Urinary bladder (tissue), 4 donors: ENCODE measurements around the gene TOM1. TPM values are rescaled to one million over a fixed set of nuclear protein-coding genes. Genes with fewer than 3 reads are reported as not detected.
"Not testable (repeated sequence)": the region's sequence is repeated elsewhere in the genome, so short reads cannot be mapped to it uniquely, and the experiment has no call there.

ENCODE experiments used
- DNase-seq: peaks from one replicate; pipeline ENCODE4 v3.0.0-alpha.2; 2015; ENCODE audit errors: extremely low spot score
- H3K27ac ChIP-seq: one replicate; pipeline ENCODE4 v1.5.1; 2013; ENCODE audit warnings: low read depth, mild to moderate bottlenecking, moderate library complexity
- H3K36me3 ChIP-seq: one replicate; pipeline ENCODE4 v1.6.1; 2013; ENCODE audit warnings: mild to moderate bottlenecking, moderate library complexity; ENCODE audit not compliant: insufficient read depth
- H3K4me1 ChIP-seq: one replicate; pipeline ENCODE4 v1.6.1; 2013; ENCODE audit warnings: mild to moderate bottlenecking, moderate library complexity; ENCODE audit not compliant: insufficient read depth
- H3K4me3 ChIP-seq: one replicate; pipeline ENCODE4 v1.5.1; 2013; ENCODE audit warnings: low read depth, low read length
- WGBS: extraction: QIAGEN DNeasy Blood & Tissue Kit; methylation state at CpG from one replicate; pipeline ENCODE4 v1.1.7; 2013; 5-methylcytosine and 5-hydroxymethylcytosine counted together
- polyA plus RNA-seq: library from polyadenylated mRNA; stranded (reverse); fragments of 200-250 nt; gene quantifications from one replicate; pipeline ENCODE4 v1.2.3, GENCODE V29; 2013
- total RNA-seq: library from RNA; depleted of rRNA; stranded (reverse); fragments of >200 nt; gene quantifications from one replicate; pipeline ENCODE4 v1.2.3, GENCODE V29; 2014
- donor health status: healthy with polysubstance abuse.
- donor health status: healthy.

TOM1 gene
- total and polyA plus RNA-seq, 2 donors = 15.0 to 35.3 TPM

- no peak overlapping the region for H3K4me3 ChIP-seq
- no peaks in the 10 kb centered on the region for H3K36me3 ChIP-seq
- 43% methylated on average over 17 of the region's 17 CpGs for WGBS
- H3K4me1 ChIP-seq = no peaks in the 10 kb centered on the region
- peak overlapping the region; percentile 11 for H3K27ac ChIP-seq
- DNase-seq = no peak
Observed at GRCh38 chr22:35349704-35350538, 50.2 kb downstream of the TOM1 start.

GRCh38 chr22:35350539-35351503 is 51.1 kb downstream of the TOM1 start:
- peak; percentile 67 for DNase-seq
- peak overlapping the region; percentile 11 for H3K27ac ChIP-seq
- no peaks in the 10 kb centered on the region for H3K4me1 ChIP-seq
- peak overlapping the region; percentile 25 for H3K4me3 ChIP-seq
- WGBS = 2% methylated on average over 47 of the region's 47 CpGs
- no peaks in the 10 kb centered on the region for H3K36me3 ChIP-seq

- Histone ChIP-seq H3K4me3 (no peak overlapping the region), H3K36me3 (no peaks in the 10 kb centered on the region), H3K4me1 (no peaks in the 10 kb centered on the region), H3K27ac (no peak overlapping the region)
- WGBS = 61% methylated on average over 19 of the region's 19 CpGs
- no peak for DNase-seq
Observed at GRCh38 chr22:35352214-35353111, 52.8 kb downstream of the TOM1 start.

- WGBS = 60% methylated on average over 12 of the region's 12 CpGs
- H3K36me3 ChIP-seq = no peaks in the 10 kb centered on the region
- no peak overlapping the region for H3K4me3 ChIP-seq
- H3K27ac ChIP-seq = no peak overlapping the region
- no peak for DNase-seq
- H3K4me1 ChIP-seq = no peaks in the 10 kb centered on the region
Observed at GRCh38 chr22:35353318-35353717, 53.6 kb downstream of the TOM1 start.

GRCh38 chr22:35354068-35354467 is 54.4 kb downstream of the TOM1 start:
- no peaks in the 10 kb centered on the region for H3K36me3 ChIP-seq
- no peak for DNase-seq
- H3K4me3 ChIP-seq = no peak overlapping the region
- WGBS = 92% methylated on average over 4 of the region's 4 CpGs
- no peak overlapping the region for H3K27ac ChIP-seq
- no peaks in the 10 kb centered on the region for H3K4me1 ChIP-seq

- Histone ChIP-seq H3K27ac (no peak overlapping the region), H3K36me3 (no peaks in the 10 kb centered on the region), H3K4me3 (no peak overlapping the region), H3K4me1 (no peaks in the 10 kb centered on the region)
- 66% methylated on average over 6 of the region's 6 CpGs for WGBS
- no peak for DNase-seq
Observed at GRCh38 chr22:35357883-35358621, 58.4 kb downstream of the TOM1 start.

- no peak overlapping the region for H3K27ac ChIP-seq
- no peak for DNase-seq
- 88% methylated on average over 9 of the region's 9 CpGs for WGBS
- H3K4me3 ChIP-seq = no peak overlapping the region
- H3K4me1 ChIP-seq = no peaks in the 10 kb centered on the region
- H3K36me3 ChIP-seq = no peaks in the 10 kb centered on the region
Observed at GRCh38 chr22:35359380-35360065, 59.8 kb downstream of the TOM1 start.

GRCh38 chr22:35361001-35361558 is 61.4 kb downstream of the TOM1 start:
- Histone ChIP-seq H3K27ac (no peak overlapping the region), H3K4me3 (no peak overlapping the region), H3K36me3 (no peaks in the 10 kb centered on the region), H3K4me1 (no peaks in the 10 kb centered on the region)
- no peak for DNase-seq
- WGBS = 72% methylated on average over 6 of the region's 6 CpGs

GRCh38 chr22:35363566-35364086 is 63.9 kb downstream of the TOM1 start:
- Histone ChIP-seq H3K4me1 (no peaks in the 10 kb centered on the region), H3K27ac (no peak overlapping the region), H3K36me3 (no peaks in the 10 kb centered on the region), H3K4me3 (no peak overlapping the region)
- DNase-seq = no peak
- 88% methylated on average over 11 of the region's 11 CpGs for WGBS

- DNase-seq, H3K36me3 ChIP-seq, H3K4me3 ChIP-seq, H3K27ac ChIP-seq, H3K4me1 ChIP-seq: not testable (repeated sequence)
- WGBS = 42% methylated on average over 7 of the region's 7 CpGs
Observed at GRCh38 chr22:35364230-35364629, 64.5 kb downstream of the TOM1 start.

- H3K4me1 ChIP-seq = peaks cover 1% of the 10 kb centered on the region
- no peak overlapping the region for H3K27ac ChIP-seq
- H3K4me3 ChIP-seq = no peak overlapping the region
- no peaks in the 10 kb centered on the region for H3K36me3 ChIP-seq
- WGBS = 62% methylated on average over 9 of the region's 9 CpGs
- DNase-seq = no peak
Observed at GRCh38 chr22:35367331-35367886, 67.7 kb downstream of the TOM1 start.
